Endothelial cell of umbilical vein (primary cell): ENCODE results near the gene DLX1. TPM values are rescaled to one million over a fixed set of nuclear protein-coding genes. Genes with fewer than 3 reads are reported as not detected.

Source experiments
- BruUV-seq: library from RNA; stranded (reverse); fragments of 400-500 nt; replicated peaks from 2 replicates; lab custom pipeline; 2021; lab: Mats Ljungman, UMichigan
- CTCF ChIA-PET: fragments of 300-600, 350-600 bp; sonication (Branson Sonifier 250); formaldehyde crosslinking; loops from one replicate; lab custom pipeline; 2021; ENCODE audit warnings: antibody characterized with exemption, inconsistent platforms; lab: Charles Lee
- POLR2A ChIA-PET: fragments of 300-600, 350-600 bp; sonication (Branson Sonifier 250); formaldehyde crosslinking; loops from one replicate; lab custom pipeline; 2021; ENCODE audit warnings: antibody characterized with exemption, inconsistent platforms; lab: Charles Lee
- DNase-seq: peaks from one replicate; pipeline ENCODE4 v3.0.0-alpha.2; 2011; ENCODE audit warnings: low read depth, low spot score
- FAIRE-seq: peaks from 2 replicates; lab custom pipeline; 2011; peaks lifted over from hg19 to GRCh38; lab: Jason Lieb, UNC
- H2AFZ ChIP-seq: 2 replicates; pipeline ENCODE4 v1.6.0; 2012; ENCODE audit warnings: low read depth, low read length, control low read depth, inconsistent platforms
- H3K27ac ChIP-seq: 2 replicates; pipeline ENCODE4 v1.5.1; 2011; ENCODE audit warnings: low read depth, mild to moderate bottlenecking, control low read depth, low read length, moderate library complexity; ENCODE audit not compliant: insufficient read depth
- H3K27me3 ChIP-seq, 2 experiments: 2 replicates each; pipeline versions ENCODE4 v1.6.0 to v1.6.1; 2011; ENCODE audit warnings: low read length in 2 of 2, mixed read lengths in 1 of 2; ENCODE audit not compliant: control insufficient read depth in 2 of 2, insufficient read depth in 2 of 2
- H3K36me3 ChIP-seq, 2 experiments: 2 replicates in 1 of 2; 3 replicates in 1 of 2; pipeline ENCODE4 v1.5.1; 2011; ENCODE audit warnings: low read length in 2 of 2, mild to moderate bottlenecking in 1 of 2, moderate library complexity in 1 of 2; ENCODE audit not compliant: control insufficient read depth in 2 of 2, insufficient read depth in 2 of 2; ENCODE audit errors: extremely low read depth in 1 of 2
- H3K4me1 ChIP-seq: 3 replicates; pipeline ENCODE4 v1.5.1; 2011; ENCODE audit warnings: mild to moderate bottlenecking, low read length; ENCODE audit not compliant: control insufficient read depth, insufficient read depth; ENCODE audit errors: extremely low read depth
- H3K4me2 ChIP-seq: 2 replicates; pipeline ENCODE4 v1.6.1; 2011; ENCODE audit warnings: low read length, control low read depth, mixed read lengths; ENCODE audit not compliant: insufficient read depth
- H3K4me3 ChIP-seq, 3 experiments: fragments of 200-600 bp in 1 of 3; sonication (generic), shearing (Covaris generic) in 1 of 3; replicated peaks in 1 of 3; 2 replicates each; pipeline ENCODE4 v1.5.1; 2011 to 2016; ENCODE audit warnings: control low read depth in 3 of 3, low read length in 3 of 3, mild to moderate bottlenecking in 2 of 3, inconsistent platforms in 1 of 3, low read depth in 1 of 3, moderate library complexity in 1 of 3; ENCODE audit not compliant: insufficient read depth in 1 of 3
- H3K79me2 ChIP-seq: 2 replicates; pipeline ENCODE4 v1.6.0; 2012; ENCODE audit warnings: low read length, inconsistent platforms; ENCODE audit not compliant: control insufficient read depth, insufficient read depth
- H3K9ac ChIP-seq: replicated peaks from 2 replicates; pipeline ENCODE3; 2011; ENCODE audit warnings: low read length, control low read depth; ENCODE audit not compliant: insufficient read depth; ENCODE audit errors: extremely low read depth
- H3K9me1 ChIP-seq: replicated peaks from 3 replicates; pipeline ENCODE4 v1.6.0; 2011; ENCODE audit warnings: mild to moderate bottlenecking, low read length; ENCODE audit not compliant: control insufficient read depth, insufficient read depth; ENCODE audit errors: extremely low read depth
- H3K9me3 ChIP-seq: replicated peaks from 2 replicates; pipeline ENCODE4 v1.5.1; 2012; ENCODE audit warnings: low read length, inconsistent platforms; ENCODE audit not compliant: control insufficient read depth, insufficient read depth
- H4K20me1 ChIP-seq: replicated peaks from 2 replicates; pipeline ENCODE3; 2011; ENCODE audit warnings: mild to moderate bottlenecking, low read length; ENCODE audit not compliant: control insufficient read depth, insufficient read depth; ENCODE audit errors: extremely low read depth
- EZH2 ChIP-seq: IDR thresholded peaks from 2 replicates; pipeline ENCODE4 v1.6.1; 2012; ENCODE audit warnings: borderline replicate concordance, low read depth, mild to moderate bottlenecking, moderate library complexity, low read length, inconsistent platforms; ENCODE audit not compliant: severe bottlenecking
- FOS ChIP-seq: IDR thresholded peaks from 2 replicates; pipeline ENCODE4 v1.6.1; 2011; ENCODE audit warnings: mild to moderate bottlenecking, low read length, moderate library complexity, borderline replicate concordance; ENCODE audit not compliant: insufficient read depth
- GATA2 ChIP-seq: IDR thresholded peaks from 2 replicates; pipeline ENCODE4 v1.7.0; 2011; ENCODE audit warnings: low read depth, mild to moderate bottlenecking, moderate library complexity, mixed read lengths, low read length; ENCODE audit not compliant: insufficient read length, insufficient read depth
- JUN ChIP-seq: IDR thresholded peaks from 2 replicates; pipeline ENCODE4 v1.6.1; 2011; ENCODE audit warnings: borderline replicate concordance, low read depth; ENCODE audit not compliant: insufficient read length, insufficient read depth
- MYC ChIP-seq: IDR thresholded peaks from one replicate; pipeline ENCODE4 v1.6.1; 2011; ENCODE audit warnings: mild to moderate bottlenecking, low read depth, low read length
- POLR2A ChIP-seq: IDR thresholded peaks from 2 replicates; pipeline ENCODE4 v1.6.1; 2012; ENCODE audit warnings: low read depth, mild to moderate bottlenecking, control low read depth, low read length
- POLR2AphosphoS5 ChIP-seq: IDR thresholded peaks from 2 replicates; pipeline ENCODE4 v1.6.1; 2012; ENCODE audit warnings: low read depth, mild to moderate bottlenecking, control low read depth, low read length, moderate library complexity; ENCODE audit not compliant: insufficient read depth
- dilution Hi-C: fragments of 300-500 bp; cut with MboI; formaldehyde crosslinking; loops from one replicate; pipeline ENCODE4 v1.15.0; 2019; ENCODE audit warnings: low sequenced_read_pairs; ENCODE audit not compliant: extremely low pct_ligation_motif_present
- intact Hi-C: fragments of 100-400 bp; cut with micrococcal nuclease; formaldehyde crosslinking; loops from one replicate; pipeline ENCODE4 v1.10.0; 2022
- polyA plus RNA-seq, 4 experiments: library from polyadenylated mRNA; depleted of rRNA in 3 of 4; stranded (reverse) in 3 of 4; unstranded in 1 of 4; fragments of >200 nt; gene quantifications; 2 replicates each; pipeline versions ENCODE4 v1.2.1 to v1.2.3, GENCODE V29; 2011 to 2012; ENCODE audit warnings: missing spikeins in 1 of 4
- total RNA-seq: library from RNA; stranded (reverse); gene quantifications from 2 replicates; pipeline ENCODE4 v1.2.3, GENCODE V29; 2021
- TF ChIP-seq, protein P1 (sequence below): IDR thresholded peaks from 2 replicates; pipeline ENCODE4 v1.6.1; 2011; ENCODE audit not compliant: insufficient read depth, insufficient read length
- TF ChIP-seq, protein P2 (sequence below), 2 donors: IDR thresholded peaks; 1 replicate in 1 of 2; 2 replicates in 1 of 2; pipeline ENCODE4 v1.5.1; 2011; ENCODE audit warnings: low read length in 2 of 2, mild to moderate bottlenecking in 2 of 2, moderate library complexity in 2 of 2, control low read depth in 1 of 2, inconsistent platforms in 1 of 2, low read depth in 1 of 2; ENCODE audit not compliant: insufficient read depth in 1 of 2; ENCODE audit errors: extremely low read depth in 1 of 2

The DLX1 gene
- total and polyA plus RNA-seq, 2 donors (not counting 3 experiments of a cell fraction or from before 2014, with no cell fraction given) = 0.12 TPM; not detected in 1

DNA sequence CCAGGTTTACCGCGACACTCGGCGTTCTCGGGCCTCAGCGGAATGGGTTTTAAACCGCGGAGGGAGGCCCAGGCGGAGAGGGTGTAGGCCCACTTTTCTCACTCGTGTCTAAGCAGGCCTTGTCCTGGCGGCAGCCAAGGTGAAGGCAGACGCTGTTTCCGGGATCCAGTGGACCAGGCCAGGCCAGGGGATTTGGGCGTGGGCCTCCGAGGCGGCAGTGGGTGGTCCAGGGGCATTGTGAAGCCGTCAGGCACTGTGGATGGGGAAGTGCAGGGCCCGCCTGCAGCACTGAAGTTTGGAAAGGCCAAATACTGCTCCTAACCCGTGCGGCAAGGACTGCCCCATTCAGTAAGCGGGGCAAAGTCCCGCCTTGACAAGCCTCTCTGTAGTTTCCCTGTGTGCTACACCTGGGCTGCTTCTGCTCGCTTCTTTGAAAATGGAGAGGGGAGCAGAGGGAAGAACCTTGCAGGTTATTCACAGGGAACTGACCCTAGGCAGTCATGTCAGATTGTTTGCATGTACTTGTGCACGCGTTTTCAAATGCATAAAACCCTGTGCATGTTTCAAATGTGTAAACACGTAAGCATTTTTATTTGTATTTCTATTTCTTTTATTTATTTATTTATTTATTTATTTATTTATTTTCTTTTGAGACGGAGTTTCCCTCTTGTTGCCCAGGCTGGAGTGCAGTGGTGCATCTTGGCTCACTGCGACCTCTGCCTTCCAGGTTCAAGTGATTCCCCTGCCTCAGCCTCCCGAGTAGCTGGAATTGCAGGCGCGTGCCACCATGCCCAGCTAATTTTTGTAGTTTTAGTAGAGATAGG is 24.9 kb downstream of the DLX1 start:
- Histone ChIP-seq H3K9ac (no peak overlapping the region), H2AFZ (peak overlapping the region; percentile 5), H3K4me3 (no peak overlapping the region), H3K4me1 (peaks cover 17% of the 10 kb centered on the region), H3K79me2 (no peaks in the 10 kb centered on the region), H3K9me3 (no peaks in the 10 kb centered on the region), H3K27ac (no peak overlapping the region), H3K4me2 (no peak overlapping the region), H3K9me1 (no peaks in the 10 kb centered on the region), H4K20me1 (no peaks in the 10 kb centered on the region), H3K36me3 (no peaks in the 10 kb centered on the region), H3K27me3 (peaks cover 17 to 25% of the 10 kb centered on the region in 2 experiments)
- CTCF ChIA-PET = interaction anchor here (0.7 to 1.3 kb wide), 4 partner anchors 18 to 600 kb away, joined by 3 read pairs; no protein-coding TSS in a partner anchor
- TF ChIP-seq EZH2 (no peak), POLR2A (no peak), FOS (no peak), POLR2AphosphoS5 (no peak), MYC (no peak), JUN (no peak), GATA2 (no peak)
- TF ChIP-seq, protein P1, sequence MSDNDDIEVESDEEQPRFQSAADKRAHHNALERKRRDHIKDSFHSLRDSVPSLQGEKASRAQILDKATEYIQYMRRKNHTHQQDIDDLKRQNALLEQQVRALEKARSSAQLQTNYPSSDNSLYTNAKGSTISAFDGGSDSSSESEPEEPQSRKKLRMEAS = no peak
- TF ChIP-seq, protein P2, sequence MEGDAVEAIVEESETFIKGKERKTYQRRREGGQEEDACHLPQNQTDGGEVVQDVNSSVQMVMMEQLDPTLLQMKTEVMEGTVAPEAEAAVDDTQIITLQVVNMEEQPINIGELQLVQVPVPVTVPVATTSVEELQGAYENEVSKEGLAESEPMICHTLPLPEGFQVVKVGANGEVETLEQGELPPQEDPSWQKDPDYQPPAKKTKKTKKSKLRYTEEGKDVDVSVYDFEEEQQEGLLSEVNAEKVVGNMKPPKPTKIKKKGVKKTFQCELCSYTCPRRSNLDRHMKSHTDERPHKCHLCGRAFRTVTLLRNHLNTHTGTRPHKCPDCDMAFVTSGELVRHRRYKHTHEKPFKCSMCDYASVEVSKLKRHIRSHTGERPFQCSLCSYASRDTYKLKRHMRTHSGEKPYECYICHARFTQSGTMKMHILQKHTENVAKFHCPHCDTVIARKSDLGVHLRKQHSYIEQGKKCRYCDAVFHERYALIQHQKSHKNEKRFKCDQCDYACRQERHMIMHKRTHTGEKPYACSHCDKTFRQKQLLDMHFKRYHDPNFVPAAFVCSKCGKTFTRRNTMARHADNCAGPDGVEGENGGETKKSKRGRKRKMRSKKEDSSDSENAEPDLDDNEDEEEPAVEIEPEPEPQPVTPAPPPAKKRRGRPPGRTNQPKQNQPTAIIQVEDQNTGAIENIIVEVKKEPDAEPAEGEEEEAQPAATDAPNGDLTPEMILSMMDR (IDR thresholded peaks at IDR 0.05; ENCODE audit: extremely low read depth in 1 of 2, insufficient read depth in 1 of 2, low read depth in 1 of 2, low read length in 2 of 2) = no peak
- intact Hi-C loops = loop anchor here (10.0 kb wide), 2 partner anchors 215 to 1135 kb away; partner anchors contain the start of gene SLC25A12
- FAIRE-seq = no peak
- dilution Hi-C loops = no loop called here
- POLR2A ChIA-PET = no interaction called here
- BruUV-seq = no TSS peak
- DNase-seq = no peak
